Skin epidermis (tissue), 12 donors: ENCODE results near the gene GRB7.

Source experiments
- H3K27ac ChIP-seq, 21 experiments: fragments of 200-600 bp; sonication (generic) in 11 of 21; one replicate each; pipeline ENCODE4 v1.5.0; 2020; ENCODE audit warnings: mild to moderate bottlenecking in 3 of 21, inconsistent platforms in 2 of 21, moderate library complexity in 2 of 21
- H3K4me3 ChIP-seq, 7 experiments: fragments of 200-600 bp; sonication (generic) in 2 of 7; one replicate each; pipeline ENCODE4 v1.5.0; 2020; ENCODE audit warnings: inconsistent platforms in 2 of 7, mild to moderate bottlenecking in 2 of 7, moderate library complexity in 1 of 7

Gene GRB7

DNA sequence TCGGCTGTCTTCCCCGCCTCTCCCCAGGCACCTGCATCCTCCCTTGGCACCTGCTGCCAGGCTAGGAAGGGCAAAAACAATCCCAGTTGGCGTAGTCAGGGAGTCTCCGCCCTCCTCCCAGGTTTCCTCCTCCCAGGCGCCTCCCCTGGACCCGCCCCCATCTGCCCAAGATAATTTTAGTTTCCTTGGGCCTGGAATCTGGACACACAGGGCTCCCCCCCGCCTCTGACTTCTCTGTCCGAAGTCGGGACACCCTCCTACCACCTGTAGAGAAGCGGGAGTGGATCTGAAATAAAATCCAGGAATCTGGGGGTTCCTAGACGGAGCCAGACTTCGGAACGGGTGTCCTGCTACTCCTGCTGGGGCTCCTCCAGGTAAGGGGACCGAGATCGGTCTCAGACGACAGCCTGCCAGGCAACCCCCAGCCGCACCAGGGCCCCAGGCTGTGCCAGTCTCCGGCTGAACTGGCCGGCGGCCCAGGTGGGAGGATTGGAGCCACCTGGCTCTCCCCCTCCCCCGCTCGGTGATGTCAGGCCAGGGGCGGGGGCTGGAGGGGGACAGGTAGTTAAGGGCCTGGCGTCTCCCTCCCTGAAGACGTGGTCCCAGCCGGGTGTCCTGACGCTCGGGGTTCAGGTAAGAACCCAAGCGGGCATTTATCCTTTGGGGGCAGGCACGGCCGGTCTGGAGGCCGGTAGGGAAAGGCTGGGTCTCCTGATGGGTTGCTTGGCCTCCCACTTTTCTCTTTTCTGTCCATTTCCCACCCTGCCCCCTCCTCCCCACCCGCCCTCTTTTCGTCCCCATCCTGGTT lies at the start of gene GRB7:
GRB7 (plus strand) TSS at position 179 of the 808 bp plus-strand sequence. CDS start 4,364 bp downstream, outside the sequence.
- peak within 1 kb of the TSS in 20 of 21 experiments; percentile 29 to 94 (median 84) for H3K27ac ChIP-seq
- H3K4me3 ChIP-seq, result peak within 1 kb of the TSS; percentile 28 to 59 (median 35)

DNA sequence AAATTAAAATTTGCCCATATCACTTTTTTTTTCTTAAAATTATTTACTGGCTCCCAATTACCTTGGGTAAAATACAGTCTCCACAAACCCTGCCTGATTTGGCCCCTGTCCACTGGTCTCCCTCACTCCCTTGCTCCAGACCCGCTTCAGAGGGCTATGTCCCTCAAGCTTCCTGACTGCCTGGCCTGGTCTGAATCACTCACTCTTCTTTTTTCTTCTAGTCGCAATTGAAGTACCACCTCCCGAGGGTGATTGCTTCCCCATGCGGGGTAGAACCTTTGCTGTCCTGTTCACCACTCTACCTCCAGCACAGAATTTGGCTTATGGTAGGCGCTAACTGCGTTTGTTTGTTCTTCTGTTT lies 49.3 kb upstream of the GRB7 start:
- Histone ChIP-seq H3K27ac (peak overlapping the region; percentile 17 to 98 (median 88)), H3K4me3 (peak overlapping the region; percentile 46 to 68 (median 53))

DNA sequence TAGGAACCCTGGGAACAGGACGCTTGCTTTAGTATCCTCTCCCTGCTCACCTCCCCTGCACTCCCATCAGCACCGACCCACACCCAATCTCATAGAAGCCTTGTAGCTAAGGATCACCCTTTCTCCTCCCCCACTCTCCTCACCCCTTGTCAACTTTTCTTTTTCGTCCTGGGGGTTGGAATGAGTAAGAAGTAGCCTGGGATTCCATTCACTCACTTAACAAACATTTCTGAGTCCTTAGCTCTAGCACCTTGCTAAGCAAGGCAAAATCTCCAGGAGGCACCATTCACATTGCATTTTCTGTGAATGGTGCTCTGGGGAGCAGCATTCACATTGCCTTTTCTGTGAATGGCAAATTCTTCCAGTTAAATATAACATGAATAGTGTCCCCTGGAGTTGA lies 48.8 kb upstream of the GRB7 start:
- Histone ChIP-seq H3K4me3 (peak overlapping the region in 1 of 7 experiments; percentile 65), H3K27ac (no peak overlapping the region)

DNA sequence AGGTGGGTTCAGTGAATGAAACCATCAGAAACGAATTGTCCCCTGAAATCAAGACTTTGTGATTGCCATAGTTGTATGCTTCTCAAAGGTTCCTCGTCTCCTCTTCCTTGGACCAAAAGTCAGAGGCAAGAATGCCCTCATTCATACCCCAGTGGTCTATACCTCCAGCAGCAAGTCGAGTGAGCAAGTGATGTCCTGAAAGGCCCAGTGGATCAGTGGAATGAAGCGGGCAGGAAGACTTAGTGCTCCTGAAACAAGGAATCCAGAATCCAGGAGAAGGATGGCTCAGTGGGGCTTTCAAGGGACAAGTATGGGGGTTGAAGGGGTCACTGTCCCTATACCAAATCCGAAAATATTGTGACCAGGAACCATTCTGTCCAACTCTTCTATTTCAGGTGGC lies 43.1 kb upstream of the GRB7 start:
- H3K4me3 ChIP-seq, result no peak overlapping the region
- no peak overlapping the region for H3K27ac ChIP-seq

DNA sequence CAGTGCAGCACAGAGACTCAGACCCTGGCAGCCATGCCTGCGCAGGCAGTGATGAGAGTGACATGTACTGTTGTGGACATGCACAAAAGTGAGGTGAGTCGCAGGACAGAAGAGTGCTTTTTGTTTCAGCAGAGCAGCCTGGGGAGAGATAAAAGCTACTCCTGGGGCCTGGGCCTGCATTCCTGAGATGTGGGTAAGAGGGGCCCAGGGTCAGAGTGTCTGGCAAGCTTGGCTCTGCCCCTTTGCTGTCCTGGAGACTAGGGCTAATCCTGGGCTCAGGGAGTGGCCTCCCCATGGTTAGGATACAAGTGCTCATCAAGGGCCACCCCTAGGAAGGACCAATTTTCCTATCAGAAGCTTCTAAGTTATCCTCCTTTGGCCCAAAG lies 42.7 kb upstream of the GRB7 start:
- no peak overlapping the region for H3K4me3 ChIP-seq
- H3K27ac ChIP-seq, result no peak overlapping the region

DNA sequence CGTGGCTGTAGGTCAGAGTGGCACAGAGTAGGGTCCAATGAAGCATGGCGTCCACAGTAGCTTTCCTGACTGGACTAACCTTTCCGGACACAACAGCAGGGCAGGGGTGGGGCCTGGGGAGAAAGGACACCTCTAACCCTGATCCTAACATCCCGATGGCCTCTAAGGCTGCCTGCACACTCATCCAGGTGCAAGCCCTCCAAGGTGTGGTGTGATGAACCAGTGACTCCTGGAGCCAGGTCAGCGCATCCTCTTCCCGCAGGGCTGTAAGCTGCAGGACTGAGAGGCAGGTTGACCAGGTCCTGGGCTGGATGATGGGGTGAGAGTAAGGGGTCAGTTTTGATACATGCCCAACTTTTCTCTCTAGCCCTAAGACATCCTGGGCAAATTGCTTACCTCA lies 41.0 kb upstream of the GRB7 start:
- Histone ChIP-seq H3K4me3 (no peak overlapping the region), H3K27ac (no peak overlapping the region)

DNA sequence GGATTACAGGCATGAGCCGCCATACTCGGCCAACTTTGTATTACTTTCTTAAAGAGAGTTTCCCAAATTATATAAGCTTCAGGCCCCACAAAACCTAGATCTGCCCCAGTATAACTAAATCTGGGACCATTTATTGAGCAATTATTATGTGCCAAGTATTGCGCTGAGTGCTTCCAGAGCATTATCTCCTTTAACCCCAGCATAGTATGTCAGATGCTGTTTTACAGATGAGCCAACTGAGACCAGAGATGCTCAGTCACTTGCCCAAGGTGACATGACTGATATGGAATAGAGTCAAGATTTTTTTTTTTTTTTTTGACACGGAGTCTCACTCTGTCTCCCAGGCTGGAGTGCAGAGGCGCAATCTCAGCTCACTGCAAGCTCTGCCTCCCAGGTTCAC lies 39.8 kb upstream of the GRB7 start:
- Histone ChIP-seq H3K4me3 (no peak overlapping the region), H3K27ac (no peak overlapping the region)

DNA sequence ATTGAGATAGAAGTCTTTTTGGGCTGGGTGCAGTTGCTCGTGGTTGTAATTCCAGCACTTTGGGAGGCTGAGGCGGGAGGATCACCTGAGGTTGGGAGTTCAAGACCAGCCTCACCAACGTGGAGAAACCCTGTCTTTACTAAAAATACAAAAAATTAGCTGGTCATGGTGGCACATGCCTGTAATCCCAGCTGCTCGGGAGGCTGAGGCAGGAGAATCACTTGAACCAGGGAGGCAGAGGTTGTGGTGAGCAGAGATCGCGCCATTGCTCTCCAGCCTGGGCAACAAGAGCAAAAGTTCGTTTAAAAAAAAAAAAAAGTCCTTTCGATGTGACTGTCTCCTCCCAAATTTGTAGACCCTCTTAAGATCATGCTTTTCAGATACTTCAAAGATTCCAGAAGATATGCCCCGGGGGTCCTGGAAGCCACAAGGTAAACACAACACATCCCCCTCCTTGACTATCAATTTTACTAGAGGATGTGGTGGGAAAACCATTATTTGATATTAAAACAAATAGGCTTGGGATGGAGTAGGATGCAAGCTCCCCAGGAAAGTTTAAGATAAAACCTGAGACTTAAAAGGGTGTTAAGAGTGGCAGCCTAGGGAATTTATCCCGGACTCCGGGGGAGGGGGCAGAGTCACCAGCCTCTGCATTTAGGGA lies 38.5 kb upstream of the GRB7 start:
- H3K4me3 ChIP-seq, result peak overlapping the region; percentile 55 to 90 (median 78)
- H3K27ac ChIP-seq, result peak overlapping the region in 18 of 21 experiments; percentile 33 to 95 (median 89)

DNA sequence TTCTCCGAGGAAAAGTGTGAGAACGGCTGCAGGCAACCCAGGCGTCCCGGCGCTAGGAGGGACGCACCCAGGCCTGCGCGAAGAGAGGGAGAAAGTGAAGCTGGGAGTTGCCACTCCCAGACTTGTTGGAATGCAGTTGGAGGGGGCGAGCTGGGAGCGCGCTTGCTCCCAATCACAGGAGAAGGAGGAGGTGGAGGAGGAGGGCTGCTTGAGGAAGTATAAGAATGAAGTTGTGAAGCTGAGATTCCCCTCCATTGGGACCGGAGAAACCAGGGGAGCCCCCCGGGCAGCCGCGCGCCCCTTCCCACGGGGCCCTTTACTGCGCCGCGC lies 38.0 kb upstream of the GRB7 start, which contains the start of gene ERBB2:
ERBB2 (plus strand) TSS at position 247 of the 330 bp plus-strand sequence. CDS start 175 bp downstream, outside the sequence.
- Histone ChIP-seq H3K4me3 (peak within 1 kb of the TSS; percentile 55 to 90 (median 78)), H3K27ac (peak within 1 kb of the TSS; percentile 72 to 95 (median 89))

DNA sequence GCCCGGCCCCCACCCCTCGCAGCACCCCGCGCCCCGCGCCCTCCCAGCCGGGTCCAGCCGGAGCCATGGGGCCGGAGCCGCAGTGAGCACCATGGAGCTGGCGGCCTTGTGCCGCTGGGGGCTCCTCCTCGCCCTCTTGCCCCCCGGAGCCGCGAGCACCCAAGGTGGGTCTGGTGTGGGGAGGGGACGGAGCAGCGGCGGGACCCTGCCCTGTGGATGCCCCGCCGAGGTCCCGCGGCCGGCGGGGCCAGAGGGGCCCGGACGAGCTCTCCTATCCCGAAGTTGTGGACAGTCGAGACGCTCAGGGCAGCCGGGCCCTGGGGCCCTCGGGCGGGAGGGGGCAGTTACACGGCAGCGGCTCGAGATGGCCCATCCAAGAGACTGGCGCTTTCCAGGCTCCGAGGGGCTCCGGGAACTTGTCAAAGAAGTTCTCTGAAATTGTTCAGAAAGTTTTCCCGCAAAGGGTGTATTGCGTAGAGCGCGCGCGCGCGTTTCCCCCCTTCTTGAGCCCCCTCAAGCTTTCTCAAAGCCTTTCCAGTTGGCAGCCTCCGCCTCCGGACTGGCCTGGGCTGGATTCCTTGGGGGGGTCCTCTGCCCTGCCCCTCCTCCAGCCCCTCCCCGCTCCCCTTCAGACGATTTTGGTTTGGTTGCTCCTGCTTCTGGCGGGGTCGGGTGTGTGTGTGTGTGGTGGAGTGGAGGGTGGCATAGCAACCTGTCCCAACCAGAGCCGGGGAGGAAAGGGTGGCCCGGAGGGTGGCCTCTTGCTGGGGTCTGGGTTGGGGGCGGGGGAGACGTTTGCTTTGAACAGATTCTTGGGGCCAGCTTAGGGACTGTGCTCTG lies 37.4 kb upstream of the GRB7 start:
- peak overlapping the region; percentile 55 to 90 (median 78) for H3K4me3 ChIP-seq
- H3K27ac ChIP-seq, result peak overlapping the region; percentile 72 to 95 (median 89)

DNA sequence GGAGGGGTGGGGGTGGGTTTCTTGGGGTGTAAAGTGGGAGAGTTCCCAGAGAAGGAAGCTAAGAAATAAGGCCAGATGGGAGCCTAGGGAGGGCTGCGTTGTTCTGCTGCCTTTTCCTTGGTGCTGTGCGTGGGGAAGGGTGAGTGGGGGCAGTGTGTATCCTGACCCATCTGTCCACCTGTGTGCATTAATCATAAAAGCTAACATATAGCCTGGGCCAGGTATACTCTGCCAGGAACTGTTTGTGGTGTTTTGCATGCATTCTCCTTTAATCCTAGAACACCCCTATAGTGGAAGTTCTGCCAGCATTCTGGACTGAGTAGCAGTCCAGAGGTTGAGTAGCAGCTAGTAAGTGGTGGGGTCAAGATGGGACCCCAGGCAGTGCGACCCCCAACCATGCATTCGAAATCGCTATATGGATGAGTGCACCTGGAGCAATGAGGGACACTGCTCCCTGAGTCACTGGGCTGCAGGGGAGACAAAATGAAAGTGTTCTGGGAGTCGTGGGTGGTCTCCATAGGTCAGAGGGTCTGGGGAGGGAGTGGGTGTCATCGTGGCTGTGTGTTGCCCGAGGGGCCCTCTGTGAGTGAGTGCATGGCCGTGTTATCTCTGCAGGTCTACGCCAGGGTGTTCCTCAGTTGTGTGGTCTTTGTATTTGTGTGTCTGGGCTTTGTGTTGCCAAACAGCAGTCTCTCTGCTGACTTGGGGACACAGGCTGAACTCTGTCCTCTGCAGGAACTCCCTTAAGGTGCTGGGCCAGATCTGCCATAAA lies 36.5 kb upstream of the GRB7 start:
- Histone ChIP-seq H3K27ac (peak overlapping the region in 17 of 21 experiments; percentile 1 to 95 (median 89)), H3K4me3 (peak overlapping the region; percentile 55 to 90 (median 78))

DNA sequence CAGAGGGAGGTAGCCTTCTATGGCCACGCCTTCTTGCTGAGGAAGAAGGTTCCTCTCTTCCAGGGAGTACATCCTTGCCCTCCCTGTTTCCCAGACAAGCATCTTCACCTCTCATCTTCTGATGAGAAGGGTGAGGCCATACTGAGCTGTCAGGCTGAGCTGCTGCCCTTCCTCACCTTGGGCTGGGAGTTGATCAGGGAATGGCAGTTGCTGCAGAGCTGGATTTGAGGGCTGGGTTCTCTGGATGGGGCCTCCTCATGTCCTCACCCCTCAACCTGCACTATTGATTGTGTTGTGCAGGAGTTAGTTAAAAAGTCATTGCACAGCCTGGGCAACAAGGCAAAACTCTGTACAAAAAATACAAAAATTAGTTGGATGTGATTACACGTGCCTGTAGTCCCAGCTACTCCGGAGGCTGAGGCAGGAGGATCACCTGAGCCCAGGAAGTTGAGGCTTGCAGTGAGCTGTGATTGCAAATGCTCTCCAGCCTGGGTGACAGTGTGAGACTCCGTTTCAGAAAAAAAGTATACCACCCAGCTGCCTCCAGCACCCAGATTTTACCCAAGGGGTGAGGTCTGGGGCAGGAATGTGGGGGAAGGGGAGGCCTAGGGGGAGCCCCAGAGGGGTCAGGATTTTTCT lies 35.8 kb upstream of the GRB7 start:
- H3K4me3 ChIP-seq, result peak overlapping the region in 3 of 7 experiments; percentile 69 to 85 (median 80)

DNA sequence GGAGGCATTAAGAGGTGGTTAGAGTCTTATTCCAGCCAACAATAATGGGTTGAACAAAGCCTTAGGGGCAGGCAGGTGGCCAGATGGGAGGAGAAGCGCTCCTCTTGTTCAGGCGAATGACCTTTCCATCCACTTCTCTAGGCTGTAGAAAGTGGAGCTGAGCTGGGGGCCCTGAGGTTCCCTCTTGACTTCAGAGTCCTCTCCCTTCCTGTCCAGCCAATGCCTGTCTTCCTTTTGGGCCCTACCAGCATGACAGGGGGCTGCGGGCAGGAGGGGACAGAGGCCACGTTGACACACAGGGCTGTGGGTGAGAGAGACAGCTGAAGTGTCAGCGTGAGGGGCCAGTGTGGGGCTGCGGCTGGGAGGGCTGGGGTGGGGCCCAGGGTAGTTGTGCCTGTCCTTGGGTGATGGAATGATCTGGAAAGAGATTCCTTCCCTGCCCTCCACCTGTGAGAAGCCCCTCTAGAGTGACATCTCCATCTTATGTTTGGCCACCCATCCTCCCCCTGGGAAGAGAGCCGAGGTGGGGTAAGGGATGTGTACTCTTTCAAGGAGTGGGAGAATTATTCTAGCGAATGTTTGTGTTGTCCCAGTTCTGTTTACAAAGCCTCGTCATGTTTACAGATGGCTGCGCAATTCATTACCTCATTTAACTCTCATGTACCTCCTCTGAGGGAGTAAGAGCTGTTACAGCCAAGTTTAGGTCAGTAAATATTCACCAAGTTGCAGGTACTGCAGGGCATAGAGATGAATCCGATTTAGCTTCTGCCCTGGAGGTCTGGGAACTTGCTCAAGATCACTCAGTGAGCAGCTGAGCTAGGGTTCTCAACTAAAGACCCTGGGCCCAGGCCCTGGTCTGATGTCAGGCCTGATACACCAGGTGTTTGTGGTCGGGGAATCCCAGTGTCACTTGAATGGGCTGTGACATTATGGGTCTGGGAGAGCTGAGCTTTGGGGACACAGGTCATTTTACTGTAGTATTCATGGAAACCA lies 34.5 kb upstream of the GRB7 start:
- Histone ChIP-seq H3K4me3 (no peak overlapping the region), H3K27ac (peak overlapping the region in 11 of 21 experiments; percentile 2 to 87 (median 37))

More for the DNA sequence above, 35.8 kb upstream of the GRB7 start:
- H3K27ac ChIP-seq, result peak overlapping the region in 6 of 21 experiments; percentile 7 to 95 (median 33)

DNA sequence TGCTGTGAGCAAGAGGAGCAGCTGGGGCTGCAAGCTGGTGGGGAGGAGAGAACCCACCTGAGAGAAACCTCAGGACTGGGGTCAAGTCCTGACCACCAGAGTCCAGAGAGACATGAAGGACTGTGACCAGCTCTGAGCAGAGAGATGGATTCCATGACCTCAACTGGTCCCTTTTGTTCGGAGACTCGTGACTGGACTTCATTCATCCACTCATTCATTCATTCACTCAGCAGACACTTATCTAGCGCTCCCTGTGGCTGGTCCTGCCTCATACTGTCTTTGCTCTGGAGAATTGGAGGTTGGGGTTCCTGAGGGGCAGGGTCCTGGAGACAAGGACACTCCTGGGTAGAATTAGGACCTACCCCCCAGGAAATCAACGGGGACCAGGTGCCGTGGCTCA lies 33.8 kb upstream of the GRB7 start:
- Histone ChIP-seq H3K27ac (peak overlapping the region in 6 of 21 experiments; percentile 2 to 87 (median 38)), H3K4me3 (no peak overlapping the region)

DNA sequence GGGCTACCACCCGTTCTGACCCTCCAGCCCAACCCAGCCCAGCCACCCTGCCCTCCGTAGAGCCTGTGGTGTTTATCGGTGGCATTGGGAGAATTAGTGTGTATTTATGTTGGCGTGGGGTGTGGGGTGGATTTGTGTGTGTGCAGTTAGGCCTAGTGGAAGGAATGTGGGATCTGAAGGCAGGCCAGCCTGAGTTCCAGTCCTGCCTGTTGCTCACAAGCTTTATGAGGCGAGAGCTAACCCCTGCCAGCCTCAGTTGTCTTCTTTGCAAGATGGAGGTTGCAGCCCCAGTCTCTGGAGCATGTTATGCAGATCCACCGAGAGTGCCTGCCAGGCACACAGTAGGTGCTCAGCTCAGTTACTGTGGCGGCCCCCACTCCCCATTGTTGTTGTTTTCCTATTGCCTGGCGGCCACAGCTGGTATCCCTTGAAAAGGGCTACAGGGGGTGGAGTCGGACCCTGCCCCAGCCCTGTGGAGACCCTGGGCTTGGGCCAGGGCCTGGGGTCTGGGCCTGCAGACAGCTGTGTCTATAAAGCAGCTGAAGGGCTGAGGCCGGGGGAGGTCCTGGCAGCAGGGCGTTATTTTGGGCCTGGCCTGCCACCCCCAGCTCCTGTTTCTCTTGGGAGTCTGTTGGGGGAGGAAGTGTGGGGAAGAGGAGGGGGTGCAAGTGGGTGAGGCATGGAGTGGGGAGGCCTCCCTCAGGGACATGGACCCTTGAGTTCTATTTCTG lies 32.8 kb upstream of the GRB7 start:
- peak overlapping the region in 19 of 21 experiments; percentile 49 to 88 (median 76) for H3K27ac ChIP-seq
- no peak overlapping the region for H3K4me3 ChIP-seq

DNA sequence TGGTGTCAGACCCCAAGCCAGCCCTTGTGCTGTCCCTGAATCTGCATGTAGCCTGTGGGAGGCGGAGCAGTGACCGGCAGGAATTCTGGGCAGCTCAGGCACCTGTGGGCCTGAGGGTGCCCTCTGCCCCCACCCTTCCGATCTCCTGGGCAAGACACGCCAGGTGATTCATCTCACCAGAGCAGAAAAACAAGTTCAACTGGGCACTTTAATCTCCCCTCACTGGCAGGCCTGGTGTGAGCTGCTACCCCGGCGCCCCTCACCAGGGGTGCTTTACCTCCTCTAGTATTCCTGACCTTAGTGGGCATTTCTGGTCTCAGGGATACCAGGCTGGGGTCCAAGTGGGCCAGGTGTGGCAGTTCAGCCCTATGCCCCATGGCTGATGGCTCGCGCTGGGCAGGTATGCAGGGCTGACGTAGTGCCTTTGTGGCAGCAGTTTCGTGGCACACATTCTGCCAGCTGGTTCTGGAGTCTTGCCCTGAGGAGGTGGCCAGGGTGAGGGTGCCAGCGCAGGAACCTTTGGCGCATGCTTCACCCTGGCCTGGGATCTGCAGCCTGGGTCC lies 31.9 kb upstream of the GRB7 start:
- Histone ChIP-seq H3K4me3 (peak overlapping the region in 1 of 7 experiments; percentile 3), H3K27ac (peak overlapping the region in 20 of 21 experiments; percentile 47 to 88 (median 76))
